ENCODE data around the gene RNF217. TPM values are rescaled to one million over a fixed set of nuclear protein-coding genes. Genes with fewer than 3 reads are reported as not detected.
A peak's percentile ranks its signal among the peaks of the same experiment; 100 is the strongest.
"Not testable (repeated sequence)": the region's sequence is repeated elsewhere in the genome, so short reads cannot be mapped to it uniquely, and the experiment has no call there.

Gene RNF217, protein sequence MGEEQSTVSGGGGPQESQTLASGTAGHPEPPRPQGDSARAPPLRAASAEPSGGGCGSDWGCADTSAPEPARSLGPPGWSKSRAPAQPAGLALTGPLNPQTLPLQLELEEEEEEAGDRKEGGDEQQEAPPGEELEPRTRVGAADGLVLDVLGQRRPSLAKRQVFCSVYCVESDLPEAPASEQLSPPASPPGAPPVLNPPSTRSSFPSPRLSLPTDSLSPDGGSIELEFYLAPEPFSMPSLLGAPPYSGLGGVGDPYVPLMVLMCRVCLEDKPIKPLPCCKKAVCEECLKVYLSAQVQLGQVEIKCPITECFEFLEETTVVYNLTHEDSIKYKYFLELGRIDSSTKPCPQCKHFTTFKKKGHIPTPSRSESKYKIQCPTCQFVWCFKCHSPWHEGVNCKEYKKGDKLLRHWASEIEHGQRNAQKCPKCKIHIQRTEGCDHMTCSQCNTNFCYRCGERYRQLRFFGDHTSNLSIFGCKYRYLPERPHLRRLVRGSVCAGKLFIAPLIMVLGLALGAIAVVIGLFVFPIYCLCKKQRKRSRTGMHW
- 10 to 100 TPM; 14.9 to 16.8 (median 15.8) TPM for polyA plus RNA-seq (ENCODE audit: insufficient read length in 3 of 3)

DNA sequence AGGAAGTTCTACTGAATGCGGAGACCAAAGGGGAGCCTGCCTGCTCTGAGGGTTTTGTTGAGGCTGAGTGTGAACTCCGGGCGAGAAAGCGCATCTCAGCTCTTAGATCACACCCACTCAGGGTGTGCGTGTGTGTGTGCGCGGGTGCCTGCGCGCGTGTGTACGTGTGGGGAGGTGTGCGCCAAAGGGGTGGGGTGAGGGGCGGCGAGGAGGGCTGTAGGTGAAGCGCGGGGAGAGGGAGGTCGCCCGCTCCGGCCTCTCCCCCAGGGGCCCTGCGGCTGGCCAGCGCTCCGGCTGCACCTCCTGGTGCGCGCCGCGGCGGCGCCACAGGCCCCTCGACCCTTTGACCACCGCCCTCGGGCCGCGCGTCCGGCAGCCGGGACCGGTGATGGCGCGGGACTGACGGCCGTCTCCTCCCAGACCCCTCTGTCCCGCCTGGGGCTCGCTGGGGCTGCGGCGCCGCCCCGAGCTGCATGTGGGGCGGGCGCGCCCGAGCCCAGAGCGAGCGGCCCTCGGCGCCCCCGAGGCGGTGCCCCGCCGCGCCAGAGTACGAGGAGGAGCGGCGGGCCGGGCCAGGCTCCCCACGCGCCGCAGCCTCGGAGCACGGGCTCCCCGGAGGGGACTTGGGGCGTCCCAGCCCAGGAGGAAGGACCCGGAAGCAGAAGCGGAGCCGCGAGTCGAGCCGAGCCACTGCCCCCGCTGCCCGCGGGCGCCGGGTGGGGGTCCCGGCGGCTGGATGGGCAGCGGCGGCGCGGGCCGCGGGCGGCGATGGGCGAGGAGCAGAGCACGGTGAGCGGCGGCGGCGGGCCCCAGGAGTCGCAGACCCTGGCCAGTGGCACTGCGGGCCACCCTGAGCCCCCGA is at the start of gene RNF217:
Gene RNF217 (plus strand): TSS at position 661 of the 862 bp plus-strand sequence. CDS start 108 bp downstream, at position 769.
- peak in 1 of 3 donors; percentile 44 for DNase-seq (ENCODE audit: low read depth in 3 of 3, low spot score in 2 of 3)

GRCh38 chr6:124913056-124913455 is 49.2 kb upstream of the RNF217 start:
- DNase-seq (ENCODE audit: low read depth in 3 of 3, low spot score in 2 of 3) = no peak

- DNase-seq (ENCODE audit: low read depth in 3 of 3, low spot score in 2 of 3) = no peak
Observed at GRCh38 chr6:124917769-124918168, 44.5 kb upstream of the RNF217 start.

DNA sequence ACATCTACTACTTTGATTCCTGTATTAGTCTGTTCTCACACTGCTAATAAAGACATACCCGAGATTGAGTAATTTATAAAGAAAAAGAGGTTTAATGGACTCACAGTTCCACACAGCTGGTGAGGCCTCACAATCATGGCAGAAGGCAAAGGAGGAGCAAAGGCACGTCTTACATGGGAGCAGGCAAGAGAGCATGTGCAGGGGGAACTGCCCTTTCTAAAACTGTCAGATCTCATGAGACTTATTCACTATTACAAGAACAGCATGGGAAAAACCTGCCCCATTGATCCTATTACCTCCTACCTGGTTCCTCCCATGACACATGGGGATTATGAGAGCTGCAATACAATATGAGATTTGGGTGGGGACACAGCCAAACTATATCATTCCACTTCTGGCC is 42.5 kb upstream of the RNF217 start:
- not testable (repeated sequence) for DNase-seq (ENCODE audit: low read depth in 3 of 3, low spot score in 2 of 3)

- DNase-seq (ENCODE audit: low read depth in 3 of 3, low spot score in 2 of 3) = no peak
Observed at GRCh38 chr6:124924333-124924759, 37.9 kb upstream of the RNF217 start.

DNA sequence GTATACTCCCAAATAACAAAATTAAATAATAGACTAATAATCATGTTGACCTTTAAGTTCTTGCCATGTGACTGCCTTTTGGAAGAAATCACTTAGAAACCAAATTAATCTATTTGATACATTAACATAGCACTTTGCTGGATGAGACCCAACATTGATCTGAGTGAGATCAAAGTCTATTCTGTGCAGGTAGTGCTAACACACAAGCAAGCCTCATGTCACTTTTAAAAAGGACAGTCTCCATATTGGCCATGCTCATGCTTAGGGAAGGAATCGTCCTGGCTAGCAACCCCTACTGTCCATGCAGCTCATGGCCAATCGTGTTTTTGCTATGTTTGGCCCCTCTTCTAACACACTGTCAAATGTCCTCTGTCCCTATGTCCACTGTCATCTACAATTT is 35.8 kb upstream of the RNF217 start:
- no peak for DNase-seq (ENCODE audit: low read depth in 3 of 3, low spot score in 2 of 3)

- no peak for DNase-seq (ENCODE audit: low read depth in 3 of 3, low spot score in 2 of 3)
Observed at GRCh38 chr6:124927806-124928205, 34.4 kb upstream of the RNF217 start.

DNA sequence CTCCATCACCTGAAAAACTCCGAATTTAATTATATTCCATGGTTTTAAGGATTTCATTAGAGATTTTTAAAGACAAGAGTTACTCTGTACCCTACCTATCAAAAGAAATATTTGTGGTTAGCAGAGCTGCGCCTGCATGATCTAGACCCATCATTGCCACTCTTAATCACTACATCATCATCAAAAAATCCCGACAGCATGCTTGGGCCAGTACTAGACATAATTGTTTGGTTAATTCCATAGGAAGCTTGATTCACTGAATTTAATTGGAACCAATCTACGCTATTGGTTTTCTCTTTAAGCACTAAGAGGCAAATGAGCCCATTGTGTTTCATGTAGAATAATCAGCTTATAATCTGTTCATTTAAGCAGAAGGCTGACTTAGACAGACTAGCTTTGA is 33.4 kb upstream of the RNF217 start:
- no peak for DNase-seq (ENCODE audit: low read depth in 3 of 3, low spot score in 2 of 3)

GRCh38 chr6:124937645-124938044 is 24.6 kb upstream of the RNF217 start:
- DNase-seq (ENCODE audit: low read depth in 3 of 3, low spot score in 2 of 3) = no peak

DNA sequence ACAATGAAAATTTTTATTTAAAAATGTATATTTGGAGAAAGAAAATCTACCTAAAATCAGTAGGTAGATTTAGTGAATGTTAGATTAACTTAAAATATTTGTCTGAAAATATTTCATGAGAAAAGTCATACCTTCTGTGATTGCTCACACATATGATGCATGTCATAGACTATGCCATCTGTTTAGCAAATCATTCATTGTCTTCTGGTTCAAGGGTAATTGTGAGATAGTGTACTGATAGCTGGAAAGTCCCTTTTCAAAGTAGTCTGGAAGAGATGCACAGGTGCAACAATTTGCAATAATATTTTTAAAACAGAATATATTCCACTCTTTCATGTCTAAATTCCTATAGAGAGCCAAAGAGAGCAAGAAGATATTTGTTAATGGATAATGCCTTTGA is 21.0 kb upstream of the RNF217 start:
- no peak for DNase-seq (ENCODE audit: low read depth in 3 of 3, low spot score in 2 of 3)

- no peak for DNase-seq (ENCODE audit: low read depth in 3 of 3, low spot score in 2 of 3)
Observed at GRCh38 chr6:124943658-124944057, 18.6 kb upstream of the RNF217 start.

GRCh38 chr6:124947971-124948451 is 14.2 kb upstream of the RNF217 start:
- no peak for DNase-seq (ENCODE audit: low read depth in 3 of 3, low spot score in 2 of 3)

DNA sequence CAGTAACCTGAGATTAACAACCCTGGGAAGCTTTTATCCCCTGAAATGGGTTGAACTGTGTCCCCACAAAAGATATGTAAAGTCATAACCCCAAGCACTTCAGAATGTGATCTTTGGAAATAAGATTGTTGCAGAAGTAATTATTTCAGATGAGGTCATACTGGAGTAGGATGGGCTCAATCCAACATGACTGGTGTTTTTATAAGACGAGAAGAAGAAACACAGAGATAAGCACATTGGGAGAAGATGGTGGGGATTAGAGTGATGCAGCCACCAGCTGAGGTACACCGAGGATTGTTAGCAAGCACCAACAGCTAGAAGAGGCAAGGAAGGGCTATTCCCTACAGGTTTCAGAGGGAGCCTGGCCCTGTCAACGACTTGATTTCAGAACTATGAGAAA is 12.5 kb upstream of the RNF217 start:
- DNase-seq (ENCODE audit: low read depth in 3 of 3, low spot score in 2 of 3) = no peak

DNA sequence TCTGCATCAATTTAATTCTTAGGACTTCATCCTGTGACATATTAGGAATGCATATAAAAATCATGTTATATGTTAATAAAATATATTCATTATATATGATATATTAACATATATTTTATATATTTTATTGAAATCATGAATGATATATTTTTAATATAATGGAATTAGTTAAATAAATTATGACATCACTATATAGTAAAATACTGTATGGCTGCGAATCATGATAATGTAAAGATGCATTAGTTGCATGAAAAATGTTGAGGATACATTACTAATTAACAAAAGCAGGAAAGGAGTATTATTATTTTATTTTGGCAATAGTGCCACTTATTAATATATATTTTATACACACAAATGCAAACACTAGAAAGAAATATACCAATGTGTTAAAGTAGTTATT is 8.4 kb upstream of the RNF217 start:
- no peak for DNase-seq (ENCODE audit: low read depth in 3 of 3, low spot score in 2 of 3)

DNA sequence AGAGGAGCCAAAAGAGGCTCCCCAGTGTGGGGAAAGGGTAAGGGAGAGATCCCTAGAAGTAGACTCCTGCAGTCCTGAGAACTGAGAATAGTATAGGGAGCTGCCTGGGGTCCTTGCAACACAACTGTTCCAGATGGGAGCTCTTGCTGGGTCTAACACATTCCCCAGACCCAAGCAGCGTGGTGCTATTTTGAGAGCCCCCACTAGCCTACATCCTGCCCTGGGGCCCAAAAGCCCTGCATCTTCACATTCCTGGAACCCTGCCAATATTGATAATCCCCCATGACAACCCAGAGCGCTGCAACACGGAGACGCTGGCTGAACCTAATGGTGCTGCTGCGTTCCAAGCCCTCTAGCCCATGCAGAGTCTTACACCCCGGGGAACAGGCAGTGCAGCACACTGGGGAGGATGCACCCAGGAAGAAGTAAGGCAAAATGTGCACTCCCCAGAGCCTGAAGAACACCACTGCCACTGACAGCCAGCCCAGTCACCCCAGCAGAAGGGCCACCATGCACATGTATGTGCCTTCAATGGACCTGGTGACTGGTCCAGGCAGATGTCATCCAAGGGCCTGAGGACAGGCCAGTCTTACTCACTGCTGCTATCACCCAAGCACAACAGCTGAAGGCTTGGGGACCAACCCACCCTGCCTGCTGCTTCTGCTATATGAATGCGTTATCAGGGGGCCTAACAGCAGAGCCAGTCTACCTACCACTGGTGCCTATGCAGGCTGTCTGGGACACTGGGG is 7.0 kb upstream of the RNF217 start:
- DNase-seq (ENCODE audit: low read depth in 3 of 3, low spot score in 2 of 3) = no peak

DNA sequence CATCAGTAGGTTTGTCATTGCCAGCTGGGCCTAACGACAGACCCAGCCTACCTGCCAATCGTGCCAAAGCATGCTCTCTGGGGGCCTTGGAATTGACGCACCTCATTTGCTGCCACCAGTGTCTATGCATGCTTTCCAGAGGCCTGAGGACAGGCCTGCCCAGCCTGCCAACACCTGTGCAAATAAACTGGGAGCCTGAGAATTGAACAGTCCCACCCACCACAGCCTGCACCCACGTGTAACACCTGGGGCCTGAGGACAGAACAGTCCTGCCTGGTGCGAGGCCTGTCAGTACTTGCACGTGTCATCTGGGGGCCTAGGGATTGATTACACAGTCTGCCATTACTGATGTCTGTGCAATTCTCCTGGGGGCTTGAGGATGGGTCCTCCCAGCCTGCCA is 6.2 kb upstream of the RNF217 start:
- no peak for DNase-seq (ENCODE audit: low read depth in 3 of 3, low spot score in 2 of 3)

DNA sequence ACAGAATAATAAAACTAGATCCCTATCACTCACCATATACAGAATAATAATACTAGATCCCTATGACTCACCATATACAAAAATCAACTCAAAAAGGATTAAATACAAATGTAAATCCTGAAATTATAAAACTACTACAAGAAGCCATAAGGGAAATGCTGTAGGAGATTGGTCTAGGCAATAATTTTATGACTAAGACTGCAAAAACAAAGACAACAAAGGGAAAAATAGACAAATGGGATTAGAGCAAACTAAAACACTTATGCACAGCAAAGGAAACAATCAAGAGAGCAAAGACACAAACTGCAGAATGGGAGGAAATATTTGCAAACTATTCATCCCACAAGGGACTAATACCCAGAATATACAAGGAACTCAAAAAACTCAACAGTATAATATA is 4.1 kb upstream of the RNF217 start:
- no peak for DNase-seq (ENCODE audit: low read depth in 3 of 3, low spot score in 2 of 3)

DNA sequence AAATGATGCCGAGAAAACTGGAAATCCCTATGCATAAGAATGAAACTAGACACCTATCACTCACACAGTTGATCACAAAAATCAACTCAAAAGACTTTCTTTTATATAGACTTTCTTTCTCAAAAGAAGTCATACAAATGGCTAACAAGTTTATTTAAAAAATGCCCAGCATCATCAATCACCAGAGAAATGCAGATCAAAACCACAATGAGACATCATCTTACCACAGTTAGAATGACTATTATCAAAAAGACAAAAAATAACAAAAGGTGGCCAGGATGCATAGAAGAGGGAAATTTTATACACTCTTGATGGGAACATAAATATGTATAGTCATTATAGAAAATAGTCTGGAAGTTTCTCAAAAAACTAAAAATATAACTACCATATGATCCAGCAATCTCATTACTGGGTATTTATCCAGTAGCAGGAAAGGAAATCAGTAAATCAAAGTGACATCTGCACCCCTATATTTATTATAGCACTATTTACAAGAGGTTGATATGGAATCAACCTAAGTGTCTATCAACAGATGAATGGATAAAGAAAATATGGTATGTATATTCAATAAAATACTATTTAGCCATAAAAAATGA is 3.4 kb upstream of the RNF217 start:
- no peak for DNase-seq (ENCODE audit: low read depth in 3 of 3, low spot score in 2 of 3)

- no peak for DNase-seq (ENCODE audit: low read depth in 3 of 3, low spot score in 2 of 3)
Observed at GRCh38 chr6:124960757-124961463, 1.3 kb upstream of the RNF217 start.

GRCh38 chr6:124961464-124961776 is 817 bp upstream of the RNF217 start:
- no peak for DNase-seq (ENCODE audit: low read depth in 3 of 3, low spot score in 2 of 3)

Measured in right renal cortex interstitium (tissue), 3 donors.